Endodermal cell (in vitro differentiated cells): Measurements from ENCODE around the gene COL9A3. TPM values are rescaled to one million over a fixed set of nuclear protein-coding genes. Genes with fewer than 3 reads are reported as not detected.

ENCODE experiments used
- DNase-seq: peaks from one replicate; pipeline ENCODE4 v3.0.0-alpha.2; 2017
- H3K27ac ChIP-seq: 2 replicates; pipeline ENCODE4 v1.5.1; 2013; ENCODE audit warnings: mild to moderate bottlenecking, low read depth, low read length, moderate library complexity
- H3K27me3 ChIP-seq: 2 replicates; pipeline ENCODE4 v1.6.1; 2013; ENCODE audit warnings: mild to moderate bottlenecking, low read length, moderate library complexity; ENCODE audit not compliant: insufficient read depth, control insufficient read depth, poor library complexity, severe bottlenecking
- H3K36me3 ChIP-seq: 2 replicates; pipeline ENCODE4 v1.7.0; 2013; ENCODE audit warnings: mild to moderate bottlenecking, low read length, moderate library complexity; ENCODE audit not compliant: control insufficient read depth, insufficient read depth
- H3K4me1 ChIP-seq: one replicate; pipeline ENCODE4 v1.7.0; 2013; ENCODE audit warnings: low read length; ENCODE audit not compliant: control insufficient read depth, insufficient read depth
- H3K4me3 ChIP-seq: 2 replicates; pipeline ENCODE4 v1.5.1; 2013; ENCODE audit warnings: mild to moderate bottlenecking, low read length, moderate library complexity
- H3K9ac ChIP-seq: 2 replicates; pipeline ENCODE4 v1.6.1; 2013; ENCODE audit warnings: mild to moderate bottlenecking, low read length, moderate library complexity; ENCODE audit not compliant: poor library complexity, severe bottlenecking; ENCODE audit errors: extremely low read depth
- H3K9me3 ChIP-seq: 2 replicates; pipeline ENCODE4 v1.6.1; 2013; ENCODE audit warnings: mild to moderate bottlenecking, low read length, moderate library complexity; ENCODE audit not compliant: control insufficient read depth
- H3K27ac Mint-ChIP-seq: 2 replicates; pipeline ENCODE4 v1.8.0; 2020; ENCODE audit warnings: mixed read lengths
- H3K27me3 Mint-ChIP-seq: 2 replicates; pipeline ENCODE4 v1.8.0; 2021; ENCODE audit warnings: mild to moderate bottlenecking, mixed read lengths; ENCODE audit not compliant: insufficient read depth
- H3K36me3 Mint-ChIP-seq: 2 replicates; pipeline ENCODE4 v1.8.0; 2020; ENCODE audit warnings: low read depth, mixed read lengths
- H3K4me1 Mint-ChIP-seq: 2 replicates; pipeline ENCODE4 v1.8.0; 2020; ENCODE audit warnings: mixed read lengths
- H3K4me3 Mint-ChIP-seq: 2 replicates; pipeline ENCODE4 v1.8.0; 2020; ENCODE audit warnings: mild to moderate bottlenecking, moderate library complexity, mixed read lengths
- H3K9me3 Mint-ChIP-seq: 2 replicates; pipeline ENCODE4 v1.8.0; 2020; ENCODE audit warnings: mild to moderate bottlenecking, mixed read lengths
- CTCF ChIP-seq: fragments of 200-600 bp; sonication (generic); conservative IDR thresholded peaks from 2 replicates; pipeline ENCODE4 v1.5.0; 2021; ENCODE audit warnings: antibody characterized with exemption, mild to moderate bottlenecking
- WGBS, 2 experiments: methylation state at CpG; one replicate each; pipeline versions ENCODE4 v1.1.5 to v1.1.7; 2013; ENCODE audit warnings: missing lambda C conversion rate in 2 of 2, mixed read lengths in 1 of 2; ENCODE audit not compliant: insufficient coverage in 1 of 2, insufficient read length in 1 of 2; 5-methylcytosine and 5-hydroxymethylcytosine counted together
- total RNA-seq, 2 donors: library from RNA; stranded (reverse); fragmentation: NEBNext Ultra II Directional in 1 of 2; extraction: Animal tissue kit (Norgen Biotek cat#: 25700) in 1 of 2; gene quantifications; 2 replicates in 1 of 2; 3 replicates in 1 of 2; pipeline ENCODE4 v1.2.1, GENCODE V29; 2021

COL9A3 gene
- total RNA-seq, 2 donors from 2014 or later = 48.9 to 133 TPM

- Histone ChIP-seq H3K36me3 (peaks cover 32% of the 10 kb centered on the region), H3K9me3 (no peaks in the 10 kb centered on the region), H3K4me3 (no peak overlapping the region), H3K9ac (no peak overlapping the region), H3K27me3 (no peaks in the 10 kb centered on the region), H3K4me1 (no peaks in the 10 kb centered on the region), H3K27ac (no peak overlapping the region)
- no peak overlapping the region for H3K4me3 Mint-ChIP-seq
- H3K36me3 Mint-ChIP-seq = peaks cover 8% of the 10 kb centered on the region
- peaks cover 10% of the 10 kb centered on the region for H3K27me3 Mint-ChIP-seq
- TF ChIP-seq CTCF = no peak
- no peak for DNase-seq
- H3K27ac Mint-ChIP-seq = no peak overlapping the region
- H3K4me1 Mint-ChIP-seq = peaks cover 14% of the 10 kb centered on the region
- 94 to 95% methylated on average over 32 to 43 of the region's 43 CpGs for WGBS, 2 experiments
- H3K9me3 Mint-ChIP-seq = no peaks in the 10 kb centered on the region
Measured at GRCh38 chr20:62812181-62812906, 4.5 kb upstream of the COL9A3 start.

DNA sequence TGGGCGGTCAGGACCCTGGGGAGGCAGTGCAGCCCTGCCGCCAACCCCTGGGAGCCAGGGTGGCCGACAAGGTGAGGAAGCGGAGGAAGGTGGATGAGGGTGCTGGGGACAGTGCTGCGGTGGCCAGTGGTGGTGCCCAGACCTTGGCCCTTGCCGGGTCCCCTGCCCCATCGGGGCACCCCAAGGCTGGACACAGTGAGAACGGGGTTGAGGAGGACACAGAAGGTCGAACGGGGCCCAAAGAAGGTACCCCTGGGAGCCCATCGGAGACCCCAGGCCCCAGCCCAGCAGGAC is 4.0 kb upstream of the COL9A3 start:
- Mint-ChIP-seq H3K4me1 (peaks cover 14% of the 10 kb centered on the region), H3K27me3 (peaks cover 13% of the 10 kb centered on the region), H3K27ac (no peak overlapping the region), H3K4me3 (no peak overlapping the region), H3K9me3 (no peaks in the 10 kb centered on the region), H3K36me3 (peaks cover 8% of the 10 kb centered on the region)
- Histone ChIP-seq H3K4me1 (no peaks in the 10 kb centered on the region), H3K9me3 (no peaks in the 10 kb centered on the region), H3K27me3 (no peaks in the 10 kb centered on the region), H3K36me3 (peaks cover 29% of the 10 kb centered on the region), H3K27ac (no peak overlapping the region), H3K4me3 (no peak overlapping the region), H3K9ac (no peak overlapping the region)
- no peak for TF ChIP-seq CTCF
- WGBS, 2 experiments = 93 to 95% methylated on average over 11 of the region's 11 CpGs
- no peak for DNase-seq

- Histone ChIP-seq H3K4me1 (no peaks in the 10 kb centered on the region), H3K9me3 (no peaks in the 10 kb centered on the region), H3K27ac (no peak overlapping the region), H3K27me3 (no peaks in the 10 kb centered on the region), H3K4me3 (no peak overlapping the region), H3K36me3 (peaks cover 23% of the 10 kb centered on the region), H3K9ac (no peak overlapping the region)
- Mint-ChIP-seq H3K36me3 (peaks cover 4% of the 10 kb centered on the region), H3K27ac (no peak overlapping the region), H3K4me3 (no peak overlapping the region), H3K9me3 (no peaks in the 10 kb centered on the region), H3K4me1 (peaks cover 14% of the 10 kb centered on the region), H3K27me3 (peaks cover 15% of the 10 kb centered on the region)
- DNase-seq = no peak
- WGBS, 2 experiments = 87 to 94% methylated on average over 12 to 13 of the region's 13 CpGs
- TF ChIP-seq CTCF = no peak
Measured at GRCh38 chr20:62813588-62813987, 3.3 kb upstream of the COL9A3 start.
